HepG2 (cell line): ENCODE results near the gene WBP1. TPM values are rescaled to one million over a fixed set of nuclear protein-coding genes. Genes with fewer than 3 reads are reported as not detected.

Source experiments
- DMTF1 ChIP-seq: sonication (generic); formaldehyde crosslinking; IDR thresholded peaks from 2 replicates; pipeline ENCODE4 v1.4.0; 2020; ENCODE audit warnings: mild to moderate bottlenecking, missing genetic modification reagents
- E2F1 ChIP-seq: sonication (generic); formaldehyde crosslinking; IDR thresholded peaks from 2 replicates; pipeline ENCODE4 v1.5.0; 2020; ENCODE audit warnings: missing genetic modification reagents
- GATA4 ChIP-seq: sonication (generic); IDR thresholded peaks from 2 replicates; pipeline ENCODE4 v1.6.1; 2016; ENCODE audit warnings: antibody characterized with exemption, low read depth, borderline replicate concordance
- HCFC1 ChIP-seq: fragments of 150-350 bp; IDR thresholded peaks from 2 replicates; pipeline ENCODE4 v1.6.1; 2014; ENCODE audit warnings: low read depth, low read length
- KMT2B ChIP-seq: IDR thresholded peaks from 2 replicates; pipeline ENCODE4 v1.6.1; 2016; ENCODE audit warnings: missing genetic modification reagents, missing compliant biosample characterization
- LCORL ChIP-seq, 2 experiments: fragments of 450-650 bp in 1 of 2; sonication (generic) in 1 of 2; formaldehyde crosslinking in 1 of 2; IDR thresholded peaks; 2 replicates each; pipeline versions ENCODE4 v1.5.0 to v1.6.1; 2017 to 2020; ENCODE audit warnings: antibody characterized with exemption in 1 of 2, missing genetic modification reagents in 1 of 2
- MEF2D ChIP-seq: sonication (generic); formaldehyde crosslinking; IDR thresholded peaks from 2 replicates; pipeline ENCODE4 v1.5.1; 2020; ENCODE audit warnings: mild to moderate bottlenecking, missing genetic modification reagents
- NCOR1 ChIP-seq: fragments of 200-600 bp; sonication (generic); IDR thresholded peaks from 2 replicates; pipeline ENCODE4 v1.7.0; 2017; ENCODE audit warnings: antibody characterized with exemption, low read length, borderline replicate concordance
- PAX8 ChIP-seq: sonication (generic); formaldehyde crosslinking; IDR thresholded peaks from 2 replicates; pipeline ENCODE4 v1.8.0; 2022; ENCODE audit warnings: mild to moderate bottlenecking, missing genetic modification reagents, borderline replicate concordance
- SAFB2 ChIP-seq: sonication (generic); formaldehyde crosslinking; IDR thresholded peaks from 2 replicates; pipeline ENCODE4 v1.5.1; 2020; ENCODE audit warnings: missing genetic modification reagents, low read depth, mild to moderate bottlenecking, borderline replicate concordance
- SRY ChIP-seq: sonication (generic); formaldehyde crosslinking; IDR thresholded peaks from 2 replicates; pipeline ENCODE4 v1.8.0; 2022; ENCODE audit warnings: mild to moderate bottlenecking, missing genetic modification reagents
- STAG1 ChIP-seq: sonication (generic); formaldehyde crosslinking; IDR thresholded peaks from 2 replicates; pipeline ENCODE4 v1.4.0; 2020; ENCODE audit warnings: missing genetic modification reagents
- TEAD3 ChIP-seq: optimal IDR thresholded peaks from 2 replicates; pipeline ENCODE3; 2016; ENCODE audit warnings: borderline replicate concordance
- YEATS2 ChIP-seq: sonication (generic); formaldehyde crosslinking; IDR thresholded peaks from 2 replicates; pipeline ENCODE4 v1.4.0; 2020; ENCODE audit warnings: missing genetic modification reagents, borderline replicate concordance
- ZNF337 ChIP-seq: sonication (generic); formaldehyde crosslinking; IDR thresholded peaks from 2 replicates; pipeline ENCODE4 v1.5.1; 2020; ENCODE audit warnings: missing genetic modification reagents, low read depth, mild to moderate bottlenecking, borderline replicate concordance
- polyA plus RNA-seq, 8 experiments: library from polyadenylated mRNA; depleted of rRNA in 3 of 8; stranded (reverse) in 7 of 8; unstranded in 1 of 8; fragments of >200 nt; fragmentation: Illumina TruSeq in 4 of 8; extraction: Trizol in 4 of 8; gene quantifications; 2 replicates each; pipeline versions ENCODE4 v1.2.1 to v1.2.3, GENCODE V29; 2011 to 2016; ENCODE audit warnings: low read depth in 4 of 8, missing spikeins in 1 of 8, mixed read lengths in 1 of 8; ENCODE audit not compliant: insufficient read depth in 1 of 8
- total RNA-seq, 5 experiments: library from RNA; depleted of rRNA; stranded (reverse); fragments of >200 nt; fragmentation: Illumina TruSeq; extraction: Trizol; gene quantifications; 2 replicates each; pipeline ENCODE4 v1.2.3, GENCODE V29; 2016; ENCODE audit warnings: low read depth in 1 of 5
- TF ChIP-seq, protein P1 (sequence below): sonication (generic); formaldehyde crosslinking; IDR thresholded peaks from 2 replicates; pipeline ENCODE4 v1.4.0; 2020; ENCODE audit warnings: mild to moderate bottlenecking, missing genetic modification reagents
- TF ChIP-seq, protein P2 (sequence below): sonication (generic); formaldehyde crosslinking; IDR thresholded peaks from 2 replicates; pipeline ENCODE4 v1.8.0; 2022; ENCODE audit warnings: missing genetic modification reagents, mild to moderate bottlenecking, moderate library complexity, borderline replicate concordance

The WBP1 gene
- total and polyA plus RNA-seq, 2 of the 13 experiments (the other 11 are each of a cell fraction or from before 2014, with no cell fraction given) = 38.8 to 85.7 TPM

DNA sequence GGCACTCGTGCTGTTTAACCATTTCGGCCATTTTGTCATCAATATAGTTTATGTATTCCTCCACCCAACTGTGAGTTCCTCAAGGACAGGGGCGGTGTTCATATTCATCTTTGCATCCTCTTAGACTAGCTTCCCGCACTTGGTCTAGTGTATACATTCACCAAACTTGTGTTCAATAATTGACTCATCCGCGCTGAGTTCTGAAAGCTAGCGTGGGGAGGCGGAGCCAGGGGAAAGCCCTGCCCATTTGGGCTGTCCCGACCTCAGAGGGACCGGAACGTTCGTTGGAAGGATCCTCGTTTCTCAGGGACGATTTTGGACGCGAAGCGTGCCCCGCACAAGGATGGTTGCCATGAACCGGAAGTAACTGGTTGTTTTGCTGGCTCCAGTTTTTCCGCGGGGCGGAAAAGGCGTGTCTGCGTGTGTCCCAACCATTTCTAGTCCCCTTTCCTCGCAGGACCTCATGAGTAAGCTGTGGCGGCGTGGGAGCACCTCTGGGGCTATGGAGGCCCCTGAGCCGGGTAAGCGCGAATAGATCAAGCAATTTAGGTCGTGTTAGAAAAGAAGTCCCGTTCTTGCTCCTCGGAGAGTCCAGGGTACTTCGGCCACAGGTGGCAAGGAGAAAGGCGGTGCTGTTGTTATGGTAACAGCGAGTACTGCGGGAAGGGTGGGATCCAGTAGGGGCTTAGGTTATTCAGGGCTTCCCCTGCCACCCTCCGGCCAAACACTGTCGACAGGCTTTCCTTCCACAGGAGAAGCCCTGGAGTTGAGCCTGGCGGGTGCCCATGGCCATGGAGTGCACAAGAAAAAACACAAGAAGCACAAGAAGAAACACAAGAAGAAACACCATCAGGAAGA is 3.4 kb upstream of the WBP1 start, which contains the start of gene INO80B (continued):
- TF ChIP-seq SAFB2 (CRISPR knock-in tag) = no peak; the same call in 1 of the 2 replicates
- peak; percentile 74 for TF ChIP-seq SRY (CRISPR knock-in tag)
- peak; percentile 72; the same call in 1 of the 2 replicates for TF ChIP-seq PAX8 (CRISPR knock-in tag)
- TF ChIP-seq MEF2D (CRISPR knock-in tag) = peak; percentile 92; the same call in 1 of the 2 replicates
- TF ChIP-seq KMT2B (CRISPR knock-in tag) = peak; percentile 91
- TF ChIP-seq NCOR1 = peak; percentile 83; the same call in 1 of the 2 replicates
- peak; percentile 78; the same call in 1 of the 2 replicates for TF ChIP-seq LCORL (IDR thresholded peaks at IDR 0.05)
- peak; percentile 97 for TF ChIP-seq LCORL (CRISPR knock-in tag; IDR thresholded peaks at IDR 0.05)
- no peak; the same call in 1 of the 2 replicates for TF ChIP-seq GATA4
- no peak for TF ChIP-seq E2F1 (CRISPR knock-in tag)
- peak; percentile 97 for TF ChIP-seq YEATS2
- peak; percentile 85 for TF ChIP-seq TEAD3 (CRISPR knock-in tag)
- peak; percentile 43 for TF ChIP-seq STAG1 (CRISPR knock-in tag)
- TF ChIP-seq DMTF1 (CRISPR knock-in tag) = no peak
- TF ChIP-seq, protein P1, sequence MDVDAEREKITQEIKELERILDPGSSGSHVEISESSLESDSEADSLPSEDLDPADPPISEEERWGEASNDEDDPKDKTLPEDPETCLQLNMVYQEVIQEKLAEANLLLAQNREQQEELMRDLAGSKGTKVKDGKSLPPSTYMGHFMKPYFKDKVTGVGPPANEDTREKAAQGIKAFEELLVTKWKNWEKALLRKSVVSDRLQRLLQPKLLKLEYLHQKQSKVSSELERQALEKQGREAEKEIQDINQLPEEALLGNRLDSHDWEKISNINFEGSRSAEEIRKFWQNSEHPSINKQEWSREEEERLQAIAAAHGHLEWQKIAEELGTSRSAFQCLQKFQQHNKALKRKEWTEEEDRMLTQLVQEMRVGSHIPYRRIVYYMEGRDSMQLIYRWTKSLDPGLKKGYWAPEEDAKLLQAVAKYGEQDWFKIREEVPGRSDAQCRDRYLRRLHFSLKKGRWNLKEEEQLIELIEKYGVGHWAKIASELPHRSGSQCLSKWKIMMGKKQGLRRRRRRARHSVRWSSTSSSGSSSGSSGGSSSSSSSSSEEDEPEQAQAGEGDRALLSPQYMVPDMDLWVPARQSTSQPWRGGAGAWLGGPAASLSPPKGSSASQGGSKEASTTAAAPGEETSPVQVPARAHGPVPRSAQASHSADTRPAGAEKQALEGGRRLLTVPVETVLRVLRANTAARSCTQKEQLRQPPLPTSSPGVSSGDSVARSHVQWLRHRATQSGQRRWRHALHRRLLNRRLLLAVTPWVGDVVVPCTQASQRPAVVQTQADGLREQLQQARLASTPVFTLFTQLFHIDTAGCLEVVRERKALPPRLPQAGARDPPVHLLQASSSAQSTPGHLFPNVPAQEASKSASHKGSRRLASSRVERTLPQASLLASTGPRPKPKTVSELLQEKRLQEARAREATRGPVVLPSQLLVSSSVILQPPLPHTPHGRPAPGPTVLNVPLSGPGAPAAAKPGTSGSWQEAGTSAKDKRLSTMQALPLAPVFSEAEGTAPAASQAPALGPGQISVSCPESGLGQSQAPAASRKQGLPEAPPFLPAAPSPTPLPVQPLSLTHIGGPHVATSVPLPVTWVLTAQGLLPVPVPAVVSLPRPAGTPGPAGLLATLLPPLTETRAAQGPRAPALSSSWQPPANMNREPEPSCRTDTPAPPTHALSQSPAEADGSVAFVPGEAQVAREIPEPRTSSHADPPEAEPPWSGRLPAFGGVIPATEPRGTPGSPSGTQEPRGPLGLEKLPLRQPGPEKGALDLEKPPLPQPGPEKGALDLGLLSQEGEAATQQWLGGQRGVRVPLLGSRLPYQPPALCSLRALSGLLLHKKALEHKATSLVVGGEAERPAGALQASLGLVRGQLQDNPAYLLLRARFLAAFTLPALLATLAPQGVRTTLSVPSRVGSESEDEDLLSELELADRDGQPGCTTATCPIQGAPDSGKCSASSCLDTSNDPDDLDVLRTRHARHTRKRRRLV = no peak; the same call in 1 of the 2 replicates
- peak; percentile 99 for TF ChIP-seq HCFC1
- TF ChIP-seq, protein P2, sequence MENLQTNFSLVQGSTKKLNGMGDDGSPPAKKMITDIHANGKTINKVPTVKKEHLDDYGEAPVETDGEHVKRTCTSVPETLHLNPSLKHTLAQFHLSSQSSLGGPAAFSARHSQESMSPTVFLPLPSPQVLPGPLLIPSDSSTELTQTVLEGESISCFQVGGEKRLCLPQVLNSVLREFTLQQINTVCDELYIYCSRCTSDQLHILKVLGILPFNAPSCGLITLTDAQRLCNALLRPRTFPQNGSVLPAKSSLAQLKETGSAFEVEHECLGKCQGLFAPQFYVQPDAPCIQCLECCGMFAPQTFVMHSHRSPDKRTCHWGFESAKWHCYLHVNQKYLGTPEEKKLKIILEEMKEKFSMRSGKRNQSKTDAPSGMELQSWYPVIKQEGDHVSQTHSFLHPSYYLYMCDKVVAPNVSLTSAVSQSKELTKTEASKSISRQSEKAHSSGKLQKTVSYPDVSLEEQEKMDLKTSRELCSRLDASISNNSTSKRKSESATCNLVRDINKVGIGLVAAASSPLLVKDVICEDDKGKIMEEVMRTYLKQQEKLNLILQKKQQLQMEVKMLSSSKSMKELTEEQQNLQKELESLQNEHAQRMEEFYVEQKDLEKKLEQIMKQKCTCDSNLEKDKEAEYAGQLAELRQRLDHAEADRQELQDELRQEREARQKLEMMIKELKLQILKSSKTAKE (CRISPR knock-in tag) = no peak
- peak; percentile 92 for TF ChIP-seq ZNF337
